Stimulated activated CD4-positive, alpha-beta T cell treated with anti-CD3 and anti-CD28 coated beads, TNF-alpha, amount 100 ng/mL, for 1 hour (primary cell): ENCODE measurements around the gene RGS11.
A peak's percentile ranks its signal among the peaks of the same experiment; 100 is the strongest.
"Not testable (repeated sequence)": the region's sequence is repeated elsewhere in the genome, so short reads cannot be mapped to it uniquely, and the experiment has no call there.

Experiments
- DNase-seq, 3 donors: peaks; one replicate each; pipeline ENCODE4 v3.0.0-alpha.2; 2020; ENCODE audit warnings: low read depth in 3 of 3, low spot score in 1 of 3

RGS11 gene

DNA sequence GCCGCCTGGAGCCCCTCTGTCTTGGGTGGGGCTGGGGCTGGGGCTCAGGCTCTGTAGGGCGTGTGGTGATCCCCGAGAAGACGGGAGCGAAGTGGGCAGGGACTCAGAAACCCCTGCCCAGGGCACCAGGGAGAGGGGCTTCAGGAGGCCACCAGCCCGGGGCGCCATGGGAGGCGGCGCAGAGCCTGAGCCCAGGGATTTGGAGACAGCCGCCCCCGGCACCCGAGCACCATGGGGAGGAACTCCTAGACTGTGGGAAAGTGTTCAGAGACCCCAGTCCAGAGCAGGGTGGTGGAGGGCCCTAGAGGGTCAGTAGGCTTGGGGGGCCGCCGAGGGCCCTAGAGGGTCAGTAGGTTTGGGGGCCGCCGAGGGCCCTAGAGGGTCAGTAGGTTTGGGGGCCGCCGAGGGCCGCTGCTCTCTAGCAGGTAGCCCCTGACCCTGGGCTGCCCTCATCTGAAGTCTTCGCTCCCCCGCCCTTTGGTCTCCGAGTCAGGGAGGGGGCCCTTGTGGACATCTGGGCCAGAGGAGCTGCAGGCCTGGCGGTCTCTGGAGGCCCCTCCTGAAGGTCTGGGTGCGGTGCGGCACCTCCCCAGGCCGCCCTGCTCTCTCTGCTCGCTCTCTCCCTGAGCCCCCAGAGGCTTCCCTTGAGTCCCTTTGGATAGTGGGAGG lies 5.4 kb upstream of the RGS11 start:
- no peak for DNase-seq

DNA sequence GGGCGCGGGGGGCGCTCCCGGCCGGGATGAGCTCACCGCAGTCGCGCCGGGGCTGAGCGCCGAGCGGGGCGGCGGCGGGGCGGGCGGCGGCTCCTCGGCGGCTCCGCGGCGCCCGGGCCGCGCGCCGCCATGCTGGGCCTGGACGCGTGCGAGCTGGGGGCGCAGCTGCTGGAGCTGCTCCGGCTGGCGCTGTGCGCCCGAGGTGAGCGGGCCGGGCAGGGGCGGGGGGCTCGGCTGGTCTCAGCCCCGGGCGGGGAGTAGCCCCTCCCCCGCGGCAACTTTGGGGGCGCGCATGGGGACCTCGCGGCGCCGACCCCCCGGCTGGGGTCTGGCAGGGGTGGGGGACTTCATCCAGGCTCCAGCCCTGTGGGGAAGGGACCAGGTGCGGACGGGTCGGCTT lies 4.8 kb upstream of the RGS11 start, which contains the start of gene ARHGDIG:
TSS of gene ARHGDIG (plus strand) at position 40 of the 400 bp plus-strand sequence. CDS start at position 130, 90 bp downstream.
- DNase-seq = no peak

DNA sequence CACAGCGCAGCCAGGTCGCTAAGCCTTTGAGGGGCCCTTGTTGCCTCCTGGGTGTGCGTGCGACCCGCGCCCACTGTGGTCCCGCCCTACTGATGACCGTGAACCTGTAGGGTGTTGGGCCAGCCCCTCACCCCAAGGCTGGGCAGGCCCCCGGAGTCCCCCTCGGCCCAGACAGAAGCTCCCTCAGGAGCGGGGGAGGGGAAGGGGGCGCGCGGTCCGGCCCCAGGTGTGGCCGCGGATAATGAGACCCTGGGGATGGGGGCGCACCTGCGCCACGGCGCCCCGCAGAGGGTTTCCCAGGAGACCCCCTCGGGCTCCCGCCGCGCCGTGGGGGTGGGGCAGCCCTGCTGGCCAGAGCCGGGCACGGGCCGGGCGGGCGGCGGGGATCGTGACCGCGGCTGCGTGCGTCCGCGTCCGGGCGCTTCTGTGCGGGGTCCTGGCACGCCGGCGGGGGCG lies 4.3 kb upstream of the RGS11 start:
- DNase-seq = no peak

DNA sequence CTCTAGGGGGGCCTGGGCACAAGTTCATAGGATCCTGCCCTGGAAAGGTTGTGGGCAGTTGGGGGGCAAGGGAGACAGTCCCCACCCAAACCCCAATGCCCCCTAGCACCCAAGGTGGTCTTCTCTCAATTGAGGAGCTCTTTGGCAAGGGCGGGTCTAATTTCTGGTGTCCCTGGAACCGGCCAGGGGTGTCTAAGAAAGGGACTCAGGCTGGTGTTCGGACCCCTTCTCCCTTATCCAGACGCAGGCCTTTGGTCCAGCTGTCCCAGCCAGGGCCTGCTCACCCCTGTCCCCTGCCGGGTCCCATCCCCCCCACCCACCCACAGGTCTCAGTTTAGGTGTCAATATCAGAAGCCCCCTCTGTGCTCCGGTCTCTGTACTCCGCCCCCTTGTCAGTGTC lies 3.8 kb upstream of the RGS11 start:
- DNase-seq = no peak

DNA sequence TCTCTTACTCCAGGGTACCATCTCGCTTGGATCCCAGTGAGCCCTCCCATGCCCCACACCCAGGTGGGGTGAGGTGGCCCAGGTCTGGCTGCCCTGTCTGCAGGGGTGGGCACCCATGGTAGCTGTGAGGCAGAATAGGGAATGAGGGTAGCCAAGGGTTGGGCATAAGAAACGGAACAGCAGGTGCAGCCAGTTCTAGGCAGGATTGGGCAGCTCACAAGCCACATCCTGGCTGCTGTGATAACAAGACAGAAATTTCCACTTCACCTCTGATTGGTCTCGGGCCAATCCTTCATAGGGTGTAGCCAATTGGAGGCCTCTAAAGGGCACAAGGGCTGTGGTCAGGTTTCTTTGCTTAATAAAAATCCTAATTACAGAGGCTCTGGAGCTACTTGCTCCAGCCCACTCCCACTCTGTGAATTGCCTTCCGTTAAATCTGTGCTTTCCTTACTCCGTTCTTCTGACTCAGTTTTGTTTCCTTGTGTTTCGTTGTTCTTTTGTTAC lies 3.2 kb upstream of the RGS11 start:
- no peak for DNase-seq

DNA sequence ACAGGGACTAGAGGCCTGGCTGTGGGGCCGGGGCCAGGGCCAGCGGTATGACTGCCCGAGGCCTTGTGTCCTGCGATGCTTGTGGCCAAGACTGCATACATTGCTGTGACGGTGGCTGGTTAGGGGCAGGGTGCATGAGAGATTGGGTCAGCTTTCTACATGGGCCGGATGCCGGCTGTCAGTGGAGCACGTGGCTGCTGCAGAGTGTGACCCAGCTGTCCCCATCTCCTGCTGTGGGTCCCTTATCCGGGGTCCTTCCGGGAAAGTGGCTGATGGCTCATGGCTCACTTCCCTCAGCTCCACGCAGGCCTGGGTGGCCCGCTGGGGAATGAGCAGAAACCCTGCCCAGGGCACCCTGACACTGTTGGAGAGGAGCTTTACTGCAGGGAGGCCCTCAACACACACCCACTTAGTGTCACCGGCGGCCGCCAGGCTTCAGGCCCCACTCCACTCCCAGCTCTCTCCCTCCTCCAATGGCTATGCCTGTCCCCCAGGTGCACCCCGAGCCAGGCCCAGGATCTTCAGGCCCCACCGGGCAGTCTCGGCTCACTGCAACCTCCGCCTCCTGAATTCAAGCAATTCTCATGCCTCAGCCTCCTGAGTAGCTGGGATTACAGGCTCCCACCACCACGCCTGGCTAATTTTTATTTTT lies 808 bp upstream of the RGS11 start:
- DNase-seq = no peak

DNA sequence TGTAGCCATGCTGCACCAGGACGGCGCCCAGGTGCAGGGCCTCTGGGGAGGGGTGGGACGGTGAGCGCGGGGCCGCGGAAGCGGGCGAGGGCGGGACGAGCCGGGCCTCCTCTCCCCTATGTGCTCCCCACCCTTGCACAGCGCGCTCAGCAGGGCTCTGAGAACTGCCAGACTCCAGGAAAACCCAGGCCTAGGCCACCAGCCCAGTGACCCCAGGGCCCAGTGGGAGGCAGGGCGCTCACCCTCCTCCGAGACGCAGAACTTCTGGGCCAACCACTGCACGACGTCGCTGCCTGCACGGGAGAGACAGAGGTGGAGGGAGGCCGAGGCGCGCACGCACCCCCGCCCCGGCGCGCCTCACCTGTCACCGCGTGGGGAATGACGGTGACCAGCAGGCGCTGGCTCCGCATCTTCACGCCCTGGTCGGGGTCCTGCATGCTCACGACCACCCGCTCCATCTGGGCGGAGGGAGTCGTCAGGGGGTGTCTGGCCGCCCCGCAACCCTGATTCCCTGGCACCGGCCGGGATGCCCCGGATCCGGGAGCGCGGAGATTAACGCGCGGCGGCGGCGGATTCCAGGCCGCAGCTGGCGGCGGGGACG lies 603 bp downstream of the RGS11 start:
- DNase-seq = peak in 1 of 3 donors; percentile 7

DNA sequence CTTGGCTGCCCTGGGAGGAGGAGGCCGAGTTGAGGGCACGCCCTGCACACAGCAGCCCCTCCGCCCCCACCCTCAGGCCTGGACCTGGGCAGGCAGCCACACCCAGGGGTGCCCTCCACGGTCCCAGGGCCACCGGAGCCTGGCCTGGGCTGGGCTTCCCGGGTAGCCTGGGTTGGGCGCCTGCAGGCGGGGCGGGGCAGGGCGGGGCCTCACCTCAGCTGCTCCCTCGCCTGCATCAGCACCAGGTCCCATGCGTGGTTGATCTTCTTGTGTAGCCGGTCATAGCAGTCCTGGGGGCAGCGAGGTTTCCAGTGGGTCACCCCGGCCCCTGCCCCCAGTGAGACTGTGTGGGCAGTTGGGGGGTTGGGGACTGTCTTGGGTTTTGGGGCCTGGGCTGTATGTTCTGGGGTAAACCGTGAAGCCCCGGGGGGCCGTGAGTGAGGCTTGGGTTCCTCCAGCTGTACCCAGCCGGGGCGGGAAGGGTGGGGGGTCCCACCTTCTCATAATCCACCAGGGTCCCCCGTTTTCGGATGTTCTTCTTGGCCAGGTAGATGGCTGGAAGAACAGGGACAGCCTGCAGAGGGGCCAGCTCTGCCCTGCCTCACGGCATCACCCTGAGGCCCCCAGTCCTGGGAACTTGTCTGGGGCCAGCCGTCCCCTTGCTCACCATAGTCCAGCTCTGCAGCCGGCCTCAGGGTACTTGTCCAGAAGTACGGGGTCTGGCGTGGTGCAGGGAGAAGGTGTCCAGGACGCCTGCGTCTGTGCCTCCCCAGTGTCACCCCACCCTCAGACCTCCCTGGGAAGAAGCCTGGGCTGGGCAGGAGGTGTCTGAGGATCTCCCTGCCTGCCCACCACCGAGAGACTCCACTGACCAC lies 2.0 kb downstream of the RGS11 start:
- DNase-seq = no peak

DNA sequence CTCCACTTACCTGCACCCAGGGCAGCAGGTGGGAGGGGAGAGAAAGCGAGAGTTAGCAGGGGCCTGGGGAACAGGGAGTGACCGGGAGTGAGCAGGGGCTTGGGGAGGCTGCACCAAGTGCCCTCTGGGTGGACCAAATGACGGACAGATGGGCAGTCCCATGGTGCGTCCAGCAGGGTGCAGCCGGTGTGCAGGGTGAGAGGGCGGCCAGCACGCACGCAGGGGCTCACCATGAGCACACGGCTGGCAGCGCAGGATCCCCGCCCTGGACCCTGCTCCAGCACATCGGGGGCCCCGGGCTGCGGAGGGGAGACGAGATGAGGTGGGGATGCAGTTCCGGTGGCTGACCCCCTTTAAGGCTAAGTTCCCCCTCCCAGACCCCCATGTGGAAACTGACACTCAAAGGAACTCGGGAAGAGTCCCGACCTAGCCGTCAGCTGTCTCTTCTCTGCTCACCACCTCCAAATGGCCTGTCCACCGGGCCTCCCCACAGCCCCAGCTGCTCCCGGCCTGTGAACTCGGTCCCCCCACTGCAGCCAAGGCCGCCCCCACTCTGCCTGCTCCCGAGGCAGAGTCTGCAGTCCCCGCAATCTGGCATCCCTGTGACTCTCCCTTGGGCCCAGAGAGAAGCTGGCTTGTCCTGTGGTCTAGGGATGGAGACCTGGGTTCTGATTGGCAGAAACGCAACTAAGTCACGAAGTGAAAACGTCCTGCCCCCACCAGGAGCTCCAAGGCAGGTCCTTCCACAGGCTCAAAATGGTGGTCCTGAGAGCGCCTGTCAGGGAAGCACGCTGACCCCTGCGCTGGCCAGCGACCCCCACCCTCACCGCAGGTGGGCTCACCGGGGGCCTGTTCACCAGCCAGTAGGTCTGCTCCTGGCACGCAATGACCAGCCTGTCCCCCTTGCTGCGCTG lies 2.9 kb downstream of the RGS11 start:
- no peak for DNase-seq

DNA sequence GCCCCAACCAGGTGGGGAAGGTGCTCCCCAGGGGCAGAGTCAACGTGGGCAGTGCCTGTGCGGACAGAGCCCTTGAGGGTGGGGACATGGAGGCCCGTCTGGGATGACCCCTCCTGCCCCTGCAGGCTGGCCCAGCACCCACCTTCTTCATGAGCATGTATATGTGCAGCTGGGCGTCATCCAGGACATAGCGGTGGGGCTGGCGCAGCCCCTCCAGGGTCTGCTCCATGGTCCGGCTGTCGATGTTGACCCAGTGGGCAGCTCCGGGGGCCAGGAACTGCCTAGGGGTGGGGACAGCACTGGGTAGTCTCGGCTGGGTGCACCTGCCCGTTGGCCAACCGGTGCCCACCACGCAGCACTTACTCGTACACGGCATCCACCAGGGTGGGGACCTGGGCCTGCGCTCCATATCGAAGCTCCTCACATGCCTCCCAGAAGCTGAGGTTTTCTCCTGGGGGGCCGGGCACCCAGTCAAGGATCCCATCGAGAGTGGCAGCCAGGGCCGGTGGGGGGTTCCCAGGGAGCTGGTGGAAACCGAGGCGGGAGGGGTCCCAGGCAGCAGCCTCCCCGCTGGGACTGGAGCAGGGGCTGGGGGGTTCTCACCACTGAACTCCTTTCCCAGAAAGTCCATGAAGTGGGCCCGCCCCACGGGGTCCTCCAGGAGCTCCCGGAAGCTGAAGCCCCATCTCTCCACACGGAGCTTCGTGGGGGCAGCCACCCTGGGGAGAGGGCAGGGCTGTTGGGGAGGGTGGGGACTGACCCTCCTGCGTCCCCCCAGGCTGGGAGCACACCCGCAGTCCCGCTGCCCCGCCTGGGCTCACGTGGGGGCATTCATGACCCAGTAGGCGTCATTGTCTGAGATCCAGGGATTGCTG lies 5.1 kb downstream of the RGS11 start:
- no peak for DNase-seq

DNA sequence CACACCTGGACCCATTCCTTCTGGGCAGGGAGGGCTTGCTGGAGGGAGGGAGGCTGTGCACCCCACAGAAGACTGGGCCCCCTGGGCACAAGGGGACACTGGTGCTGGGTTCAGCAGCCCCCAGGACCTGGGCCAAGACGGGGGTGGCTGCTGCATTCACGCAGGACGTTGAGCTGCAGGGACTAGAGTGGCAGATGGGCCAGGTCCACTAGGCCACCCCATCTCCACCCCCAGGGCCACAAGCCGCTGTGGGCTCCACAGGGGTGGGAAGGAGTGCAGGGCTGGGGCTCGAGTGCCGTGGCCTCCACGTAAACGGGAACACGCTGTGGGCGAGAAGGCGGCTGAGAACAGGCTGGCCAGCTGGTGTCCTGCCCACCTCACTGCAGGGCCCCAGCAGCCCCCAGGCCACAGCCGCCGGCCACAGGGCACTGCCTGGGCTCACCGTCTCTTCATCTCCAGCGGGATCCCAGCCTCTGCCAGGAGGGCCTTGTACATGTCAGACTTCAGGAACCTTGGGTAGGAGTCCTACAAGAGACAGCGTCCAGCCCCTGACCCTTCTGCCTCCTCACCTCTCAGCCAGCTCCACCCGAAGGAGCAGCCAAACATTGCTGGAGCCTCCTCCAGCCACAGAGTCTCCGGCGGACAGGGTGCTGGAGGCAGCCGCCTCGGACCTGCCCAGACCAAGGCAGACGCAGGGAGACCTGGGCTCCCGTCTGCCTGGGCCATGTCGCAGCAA lies 6.5 kb downstream of the RGS11 start:
- no peak for DNase-seq

DNA sequence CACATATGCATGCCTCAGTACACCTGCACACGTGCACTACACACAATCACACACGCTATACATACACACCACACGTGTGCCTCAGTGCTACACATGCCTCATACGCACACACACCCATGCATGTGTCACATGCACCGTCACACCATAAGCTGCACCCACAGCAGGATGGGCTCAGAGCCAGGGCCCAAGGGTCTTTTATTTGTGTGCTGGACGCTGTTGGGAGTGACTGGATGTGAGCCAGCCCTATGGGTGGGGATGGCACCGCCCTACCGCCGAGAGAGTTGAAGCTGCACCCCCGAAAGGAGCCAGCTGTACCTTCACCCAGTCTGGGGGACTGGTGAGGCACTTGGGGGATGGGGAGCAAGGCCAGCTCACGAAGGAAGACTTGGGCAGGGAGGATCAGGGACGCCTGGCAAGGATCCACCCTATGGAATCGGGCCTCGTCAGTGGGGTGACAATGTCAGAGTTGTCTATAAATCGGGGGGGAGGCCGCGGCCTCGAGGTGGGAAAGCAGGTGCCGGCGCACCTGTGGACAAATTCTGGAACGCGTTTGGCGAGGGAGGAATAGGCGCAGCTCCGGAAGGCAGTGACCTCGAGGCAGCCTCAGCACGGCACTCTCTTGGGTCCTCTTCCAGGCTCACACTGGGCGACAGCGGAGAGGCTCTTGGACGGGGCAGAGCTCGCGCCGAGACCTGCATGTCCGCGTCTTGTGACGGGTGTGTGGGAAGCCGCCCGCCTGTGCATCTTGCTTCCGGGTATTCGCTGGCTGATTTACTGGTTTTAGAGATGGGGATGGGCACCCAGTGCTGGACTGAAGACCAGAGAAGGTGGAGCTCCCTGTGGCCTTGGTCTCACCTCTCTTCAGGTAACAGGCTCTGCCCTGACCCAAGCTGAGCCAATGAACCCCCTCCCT lies 7.3 kb downstream of the RGS11 start:
- DNase-seq = no peak

DNA sequence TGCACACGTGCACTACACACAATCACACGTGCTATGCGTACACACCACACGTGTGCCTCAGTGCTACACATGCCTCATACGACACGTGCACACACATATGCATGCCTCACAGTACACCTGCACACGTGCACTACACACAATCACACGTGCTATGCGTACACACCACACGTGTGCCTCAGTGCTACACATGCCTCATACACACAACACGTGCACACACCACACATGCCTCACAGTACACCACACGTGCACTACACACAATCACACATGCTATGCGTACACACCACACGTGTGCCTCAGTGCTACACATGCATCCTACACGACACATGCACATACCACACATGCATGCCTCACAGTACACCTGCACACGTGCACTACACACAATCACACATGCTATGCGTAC lies 8.2 kb downstream of the RGS11 start:
- not testable (repeated sequence) for DNase-seq

DNA sequence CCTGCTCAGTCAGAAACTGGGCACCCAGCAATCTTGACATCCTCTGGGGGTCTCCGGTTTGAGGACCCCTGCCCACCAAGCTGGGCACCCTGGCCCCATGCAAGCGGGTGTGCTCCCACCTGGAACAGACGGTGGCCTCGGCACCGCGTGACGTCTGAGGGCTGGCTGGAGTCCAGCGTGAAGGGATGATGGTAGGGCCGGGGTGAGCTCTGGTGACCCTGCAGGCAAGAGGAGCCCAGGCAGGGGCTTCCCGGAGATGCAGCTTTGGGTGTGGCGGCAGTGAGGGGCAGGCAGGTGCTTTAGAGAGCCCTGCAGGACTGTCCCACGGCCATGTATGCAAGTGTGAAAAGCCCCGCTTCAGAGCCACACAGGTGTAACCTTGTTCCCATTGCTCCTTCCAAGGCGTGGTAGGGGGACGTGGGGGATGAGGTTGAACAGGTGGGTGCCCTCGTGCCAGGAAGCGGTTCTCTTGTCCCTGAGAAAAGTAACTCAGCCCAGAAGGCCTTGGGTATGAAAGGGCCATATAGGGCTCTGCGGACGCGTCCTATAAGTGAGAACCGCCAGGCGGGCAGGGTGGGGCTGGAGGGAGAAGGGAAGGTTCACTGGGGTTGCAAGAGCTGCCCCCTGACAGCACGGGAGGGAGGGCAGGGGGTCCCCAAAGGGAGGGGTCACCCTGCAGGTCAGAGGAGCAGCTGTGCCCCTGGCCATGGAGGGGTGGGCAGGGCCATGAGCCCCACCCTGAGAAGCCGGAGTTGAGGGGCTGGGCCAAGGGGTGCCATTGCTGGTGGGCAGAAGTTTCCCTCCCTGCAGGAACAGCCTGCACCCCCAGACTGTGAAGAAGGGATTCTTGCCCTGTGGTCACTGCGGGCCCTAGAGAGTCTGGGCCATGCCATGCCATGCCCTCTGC lies 9.2 kb downstream of the RGS11 start:
- no peak for DNase-seq

DNA sequence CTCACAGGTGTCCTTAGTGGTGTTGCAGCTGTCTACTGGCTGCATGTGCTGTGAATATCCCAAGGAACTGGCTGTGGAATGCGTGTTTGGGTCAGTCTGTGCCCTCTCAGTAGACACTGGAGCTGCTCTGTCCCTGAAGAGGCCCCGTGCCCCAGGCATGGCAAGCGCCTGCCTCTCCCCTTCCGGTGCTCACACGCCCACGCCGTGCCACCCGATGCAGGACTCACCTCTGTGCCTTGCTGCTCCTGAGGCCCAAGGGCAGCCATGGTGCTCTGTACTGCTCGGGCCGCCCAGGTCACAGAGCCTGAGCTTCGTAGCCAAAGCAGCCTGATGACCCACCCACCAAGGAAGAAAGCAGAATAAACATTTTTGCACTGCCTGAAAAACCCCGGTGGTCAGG lies 10.0 kb downstream of the RGS11 start:
- DNase-seq = no peak

DNA sequence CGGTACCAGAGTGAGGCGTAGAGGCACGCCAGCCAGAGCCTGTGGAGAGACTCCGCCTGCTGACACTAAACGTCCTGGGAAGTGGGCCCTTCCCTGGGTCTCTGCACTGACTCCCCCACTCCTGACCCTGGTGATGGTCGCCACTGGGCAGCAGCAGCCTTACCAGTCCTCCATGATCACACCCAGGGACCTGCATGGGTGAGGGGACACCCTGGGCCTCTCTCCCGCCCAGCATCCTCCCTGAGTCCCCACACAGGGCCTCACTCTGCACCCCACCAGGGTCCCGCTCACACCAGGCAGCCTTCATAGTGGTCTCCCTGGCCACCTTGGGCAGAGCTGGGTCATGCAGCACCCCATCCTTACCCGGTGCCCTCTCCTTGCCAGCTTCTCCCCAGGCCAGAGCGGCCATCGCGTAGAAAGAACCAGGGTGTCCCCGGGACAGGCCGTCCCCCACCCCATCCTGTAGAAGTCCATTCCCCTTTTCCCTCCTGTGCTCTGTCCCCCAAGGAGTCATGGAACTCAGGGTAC lies 10.7 kb downstream of the RGS11 start:
- no peak for DNase-seq
